ENCODE results near the gene LIMA1.
"Not testable (repeated sequence)": the region's sequence is repeated elsewhere in the genome, so short reads cannot be mapped to it uniquely, and the experiment has no call there.

Gene LIMA1

GRCh38 chr12:50247665-50248064 is 35.7 kb downstream of the LIMA1 start:
- H3K27me3 Mint-ChIP-seq, H3K27ac Mint-ChIP-seq, DNase-seq, H3K9me3 Mint-ChIP-seq: not testable (repeated sequence)
- Mint-ChIP-seq H3K4me1 (ENCODE audit: low read depth) (peaks cover 62% of the 10 kb centered on the region), H3K36me3 (ENCODE audit: low read depth) (peaks cover 12% of the 10 kb centered on the region), H3K4me3 (peak overlapping the region; percentile 76)

- H3K9me3 Mint-ChIP-seq: no peaks in the 10 kb centered on the region
- peak; percentile 62 for DNase-seq
- peaks cover 12% of the 10 kb centered on the region for H3K36me3 Mint-ChIP-seq (ENCODE audit: low read depth)
- peak overlapping the region; percentile 76 for H3K4me3 Mint-ChIP-seq
- no peaks in the 10 kb centered on the region for H3K27me3 Mint-ChIP-seq
- peaks cover 61% of the 10 kb centered on the region for H3K4me1 Mint-ChIP-seq (ENCODE audit: low read depth)
- peak overlapping the region; percentile 92 for H3K27ac Mint-ChIP-seq
Measured at GRCh38 chr12:50246873-50247612, 36.3 kb downstream of the LIMA1 start.

- Mint-ChIP-seq H3K9me3 (no peaks in the 10 kb centered on the region), H3K27ac (peak overlapping the region; percentile 88), H3K27me3 (no peaks in the 10 kb centered on the region), H3K36me3 (ENCODE audit: low read depth) (peaks cover 12% of the 10 kb centered on the region), H3K4me1 (ENCODE audit: low read depth) (peaks cover 56% of the 10 kb centered on the region), H3K4me3 (peak overlapping the region; percentile 19)
- DNase-seq: no peak
Measured at GRCh38 chr12:50246197-50246865, 37.0 kb downstream of the LIMA1 start.

GRCh38 chr12:50243507-50243906 is 39.8 kb downstream of the LIMA1 start:
- H3K4me1 Mint-ChIP-seq (ENCODE audit: low read depth): peaks cover 35% of the 10 kb centered on the region
- H3K4me3 Mint-ChIP-seq: no peak overlapping the region
- no peaks in the 10 kb centered on the region for H3K27me3 Mint-ChIP-seq
- peak overlapping the region; percentile 2 for H3K27ac Mint-ChIP-seq
- no peaks in the 10 kb centered on the region for H3K9me3 Mint-ChIP-seq
- DNase-seq: no peak
- peaks cover 10% of the 10 kb centered on the region for H3K36me3 Mint-ChIP-seq (ENCODE audit: low read depth)

GRCh38 chr12:50242751-50243191 is 40.5 kb downstream of the LIMA1 start:
- DNase-seq: no peak
- H3K4me1 Mint-ChIP-seq (ENCODE audit: low read depth): peaks cover 31% of the 10 kb centered on the region
- no peak overlapping the region for H3K4me3 Mint-ChIP-seq
- no peak overlapping the region for H3K27ac Mint-ChIP-seq
- H3K9me3 Mint-ChIP-seq: no peaks in the 10 kb centered on the region
- H3K36me3 Mint-ChIP-seq (ENCODE audit: low read depth): peaks cover 8% of the 10 kb centered on the region
- no peaks in the 10 kb centered on the region for H3K27me3 Mint-ChIP-seq

GRCh38 chr12:50241178-50241577 is 42.1 kb downstream of the LIMA1 start:
- no peak for DNase-seq
- H3K4me1 Mint-ChIP-seq (ENCODE audit: low read depth): peaks cover 19% of the 10 kb centered on the region
- no peaks in the 10 kb centered on the region for H3K27me3 Mint-ChIP-seq
- no peaks in the 10 kb centered on the region for H3K9me3 Mint-ChIP-seq
- no peaks in the 10 kb centered on the region for H3K36me3 Mint-ChIP-seq (ENCODE audit: low read depth)
- H3K27ac Mint-ChIP-seq: no peak overlapping the region
- no peak overlapping the region for H3K4me3 Mint-ChIP-seq

- peaks cover 18% of the 10 kb centered on the region for H3K4me1 Mint-ChIP-seq (ENCODE audit: low read depth)
- no peaks in the 10 kb centered on the region for H3K36me3 Mint-ChIP-seq (ENCODE audit: low read depth)
- H3K9me3 Mint-ChIP-seq: no peaks in the 10 kb centered on the region
- DNase-seq: no peak
- H3K27me3 Mint-ChIP-seq: no peaks in the 10 kb centered on the region
- H3K27ac Mint-ChIP-seq: no peak overlapping the region
- H3K4me3 Mint-ChIP-seq: no peak overlapping the region
Measured at GRCh38 chr12:50240792-50241114, 42.6 kb downstream of the LIMA1 start.

GRCh38 chr12:50240096-50240791 is 43.1 kb downstream of the LIMA1 start:
- Mint-ChIP-seq H3K27ac (no peak overlapping the region), H3K4me1 (ENCODE audit: low read depth) (peaks cover 14% of the 10 kb centered on the region), H3K36me3 (ENCODE audit: low read depth) (no peaks in the 10 kb centered on the region)

GRCh38 chr12:50239355-50239891 is 43.9 kb downstream of the LIMA1 start:
- H3K9me3 Mint-ChIP-seq: no peaks in the 10 kb centered on the region
- no peaks in the 10 kb centered on the region for H3K27me3 Mint-ChIP-seq
- H3K36me3 Mint-ChIP-seq (ENCODE audit: low read depth): no peaks in the 10 kb centered on the region
- no peak overlapping the region for H3K27ac Mint-ChIP-seq
- H3K4me1 Mint-ChIP-seq (ENCODE audit: low read depth): peaks cover 15% of the 10 kb centered on the region
- H3K4me3 Mint-ChIP-seq: no peak overlapping the region
- no peak for DNase-seq

More at GRCh38 chr12:50240096-50240791, 43.1 kb downstream of the LIMA1 start:
- no peak overlapping the region for H3K4me3 Mint-ChIP-seq
- no peaks in the 10 kb centered on the region for H3K9me3 Mint-ChIP-seq
- H3K27me3 Mint-ChIP-seq: no peaks in the 10 kb centered on the region
- DNase-seq: no peak

GRCh38 chr12:50234347-50234746 is 49.0 kb downstream of the LIMA1 start:
- Mint-ChIP-seq H3K9me3 (no peaks in the 10 kb centered on the region), H3K27me3 (no peaks in the 10 kb centered on the region), H3K27ac (no peak overlapping the region), H3K36me3 (ENCODE audit: low read depth) (no peaks in the 10 kb centered on the region), H3K4me1 (ENCODE audit: low read depth) (peaks cover 6% of the 10 kb centered on the region), H3K4me3 (no peak overlapping the region)
- no peak for DNase-seq

- Mint-ChIP-seq H3K36me3 (ENCODE audit: low read depth) (no peaks in the 10 kb centered on the region), H3K27ac (no peak overlapping the region), H3K4me1 (ENCODE audit: low read depth) (peaks cover 6% of the 10 kb centered on the region), H3K9me3 (no peaks in the 10 kb centered on the region), H3K27me3 (no peaks in the 10 kb centered on the region), H3K4me3 (no peak overlapping the region)
- no peak for DNase-seq
Measured at GRCh38 chr12:50232771-50233209, 50.5 kb downstream of the LIMA1 start.

GRCh38 chr12:50232206-50232605 is 51.1 kb downstream of the LIMA1 start:
- Mint-ChIP-seq H3K9me3 (no peaks in the 10 kb centered on the region), H3K36me3 (ENCODE audit: low read depth) (no peaks in the 10 kb centered on the region), H3K27ac (no peak overlapping the region), H3K4me3 (no peak overlapping the region), H3K27me3 (no peaks in the 10 kb centered on the region), H3K4me1 (ENCODE audit: low read depth) (peaks cover 6% of the 10 kb centered on the region)
- DNase-seq: no peak

GRCh38 chr12:50231346-50231745 is 52.0 kb downstream of the LIMA1 start:
- Mint-ChIP-seq H3K4me1 (ENCODE audit: low read depth) (peaks cover 6% of the 10 kb centered on the region), H3K4me3 (no peak overlapping the region), H3K27ac (no peak overlapping the region), H3K36me3 (ENCODE audit: low read depth) (no peaks in the 10 kb centered on the region), H3K27me3 (no peaks in the 10 kb centered on the region), H3K9me3 (no peaks in the 10 kb centered on the region)
- DNase-seq: no peak

- no peaks in the 10 kb centered on the region for H3K27me3 Mint-ChIP-seq
- H3K4me3 Mint-ChIP-seq: no peak overlapping the region
- H3K36me3 Mint-ChIP-seq (ENCODE audit: low read depth): no peaks in the 10 kb centered on the region
- DNase-seq: no peak
- H3K27ac Mint-ChIP-seq: no peak overlapping the region
- H3K4me1 Mint-ChIP-seq (ENCODE audit: low read depth): peaks cover 10% of the 10 kb centered on the region
- H3K9me3 Mint-ChIP-seq: no peaks in the 10 kb centered on the region
Measured at GRCh38 chr12:50230217-50230616, 53.1 kb downstream of the LIMA1 start.

All from activated T-cell treated with anti-CD3 and anti-CD28 coated beads, Interleukin-2, amount 50 U/mL, for 24 hours (primary cell).